HG02852 (cell line): Measurements from ENCODE around the gene DUSP2.
A peak's percentile ranks its signal among the peaks of the same experiment; 100 is the strongest.

Source experiments
- ATAC-seq: cut with Tn5 transposase; IDR thresholded peaks from one replicate; pipeline ENCODE4 v1.9.1; 2021; ENCODE audit warnings: mild to moderate bottlenecking, moderate library complexity; ENCODE audit not compliant: unreplicated experiment

The DUSP2 gene

GRCh38 chr2:96145036-96145847, at the start of gene DUSP2:
Gene DUSP2, minus strand, starts transcription at chr2:96145440. Its CDS starts 86 bp downstream, at chr2:96145354.
- peak; percentile 55 for ATAC-seq

GRCh38 chr2:96191937-96192670, 46.9 kb upstream of the DUSP2 start:
- ATAC-seq = no peak

- no peak for ATAC-seq
Measured at GRCh38 chr2:96188821-96189526, 43.7 kb upstream of the DUSP2 start.

- ATAC-seq = no peak
Measured at GRCh38 chr2:96186562-96186961, 41.3 kb upstream of the DUSP2 start.

GRCh38 chr2:96185516-96185915, 40.3 kb upstream of the DUSP2 start:
- no peak for ATAC-seq

GRCh38 chr2:96184989-96185388, 39.7 kb upstream of the DUSP2 start:
- no peak for ATAC-seq

- no peak for ATAC-seq
Measured at GRCh38 chr2:96184188-96184587, 38.9 kb upstream of the DUSP2 start.

GRCh38 chr2:96181529-96181928, 36.3 kb upstream of the DUSP2 start:
- ATAC-seq = no peak

GRCh38 chr2:96180521-96180920, 35.3 kb upstream of the DUSP2 start:
- no peak for ATAC-seq

GRCh38 chr2:96180002-96180401, 34.8 kb upstream of the DUSP2 start:
- ATAC-seq = no peak

- ATAC-seq = no peak
Measured at GRCh38 chr2:96176661-96177060, 31.4 kb upstream of the DUSP2 start.

GRCh38 chr2:96175951-96176350, 30.7 kb upstream of the DUSP2 start:
- no peak for ATAC-seq

GRCh38 chr2:96174251-96175144, 29.3 kb upstream of the DUSP2 start:
- ATAC-seq = peak; percentile 55

- no peak for ATAC-seq
Measured at GRCh38 chr2:96171831-96172230, 26.6 kb upstream of the DUSP2 start.

- ATAC-seq = no peak
Measured at GRCh38 chr2:96170626-96171025, 25.4 kb upstream of the DUSP2 start.

- ATAC-seq = no peak
Measured at GRCh38 chr2:96169868-96170507, 24.7 kb upstream of the DUSP2 start.

GRCh38 chr2:96167407-96168013, 22.3 kb upstream of the DUSP2 start:
- no peak for ATAC-seq

GRCh38 chr2:96164459-96165184, 19.4 kb upstream of the DUSP2 start:
- peak; percentile 65 for ATAC-seq
